DND-41 (cell line): ENCODE results near the gene NPEPL1.

Source experiments
- CTCF ChIP-seq: IDR thresholded peaks from 2 replicates; pipeline ENCODE4 v1.5.1; 2012; ENCODE audit warnings: borderline replicate concordance, low read length, moderate library complexity, mild to moderate bottlenecking; ENCODE audit not compliant: poor library complexity, severe bottlenecking; ENCODE audit errors: extremely low read depth
- EZH2 ChIP-seq: IDR thresholded peaks from 3 replicates; pipeline ENCODE4 v1.6.1; 2012; ENCODE audit warnings: borderline replicate concordance, low read depth, mild to moderate bottlenecking, moderate library complexity, low read length, inconsistent platforms; ENCODE audit not compliant: severe bottlenecking

GRCh38 chr20:58706150-58706892, 13.7 kb downstream of the NPEPL1 start:
- TF ChIP-seq CTCF (no peak), EZH2 (no peak)
